M059J (cell line): ENCODE measurements around the gene TMEM80. TPM values are rescaled to one million over a fixed set of nuclear protein-coding genes. Genes with fewer than 3 reads are reported as not detected.

Source experiments
- DNase-seq: peaks from one replicate; pipeline ENCODE4 v3.0.0-alpha.2; 2012; ENCODE audit warnings: low read depth
- total RNA-seq: library from RNA; depleted of rRNA; stranded (reverse); fragments of >200 nt; shearing (Covaris generic); gene quantifications from 2 replicates; pipeline ENCODE4 v1.2.3, GENCODE V29; 2014; rRNA removed

TMEM80 gene
- total RNA-seq, 1 experiment from 2014 or later: 14.9 TPM

GRCh38 chr11:742571-743201, 47.1 kb downstream of the TMEM80 start:
- DNase-seq: no peak

- no peak for DNase-seq
Observed at GRCh38 chr11:745428-745827, 49.8 kb downstream of the TMEM80 start.

- peak; percentile 66 for DNase-seq
Observed at GRCh38 chr11:746289-747157, 50.9 kb downstream of the TMEM80 start.

- DNase-seq: peak; percentile 88
Observed at GRCh38 chr11:747158-748006, 51.8 kb downstream of the TMEM80 start, which contains the start of gene TALDO1. Gene TALDO1, plus strand, starts transcription at chr11:747464. Its CDS starts 18 bp downstream, at chr11:747482.

GRCh38 chr11:748007-748359, 52.4 kb downstream of the TMEM80 start:
- peak; percentile 37 for DNase-seq

- DNase-seq: no peak
Observed at GRCh38 chr11:749731-750130, 54.1 kb downstream of the TMEM80 start.

Other genes starting within 250 kb of the TMEM80 start
- 27.5 and 35.5 TPM in 2 replicates for gene PTDSS2, start 245.5 kb upstream of the TMEM80 start, total RNA-seq
- gene RNH1, start 188.6 kb upstream of the TMEM80 start, total RNA-seq: 169 and 259 TPM in 2 replicates
- gene HRAS, start 160.2 kb upstream of the TMEM80 start, total RNA-seq: 56.9 and 110 TPM in 2 replicates
- 0.25 and 0.34 TPM in 2 replicates for gene LRRC56, start 158.3 kb upstream of the TMEM80 start, total RNA-seq
- 1.1 and 3.8 TPM in 2 replicates for gene LMNTD2, start 135.1 kb upstream of the TMEM80 start, total RNA-seq
- 53.4 and 56.0 TPM in 2 replicates for gene RASSF7, start 134.8 kb upstream of the TMEM80 start, total RNA-seq
- gene PHRF1, start 119.3 kb upstream of the TMEM80 start, total RNA-seq: 17.0 and 24.3 TPM in 2 replicates
- gene IRF7, start 79.9 kb upstream of the TMEM80 start, total RNA-seq: not detected in 2 replicates
- not detected in 2 replicates for gene CDHR5, start 70.9 kb upstream of the TMEM80 start, total RNA-seq
- gene SCT, start 68.6 kb upstream of the TMEM80 start, total RNA-seq: not detected in 2 replicates
- gene DRD4, start 58.5 kb upstream of the TMEM80 start, total RNA-seq: not detected in 2 replicates
- gene DEAF1, start 594 bp upstream of the TMEM80 start, total RNA-seq: 31.0 and 50.8 TPM in 2 replicates
- 4.9 and 10.6 TPM in 2 replicates for gene EPS8L2, start 10.4 kb downstream of the TMEM80 start, total RNA-seq
- 247 and 252 TPM in 2 replicates for gene TALDO1, start 51.6 kb downstream of the TMEM80 start, total RNA-seq
- 22.5 and 25.6 TPM in 2 replicates for gene GATD1, start 81.7 kb downstream of the TMEM80 start, total RNA-seq
- gene CEND1, start 94.3 kb downstream of the TMEM80 start, total RNA-seq: not detected in 2 replicates
- gene SLC25A22, start 102.5 kb downstream of the TMEM80 start, total RNA-seq: 7.5 and 26.5 TPM in 2 replicates
- gene PIDD1, start 109.4 kb downstream of the TMEM80 start, total RNA-seq: 3.3 and 8.2 TPM in 2 replicates
- 714 and 877 TPM in 2 replicates for gene RPLP2, start 114.2 kb downstream of the TMEM80 start, total RNA-seq
- gene PNPLA2, start 123.1 kb downstream of the TMEM80 start, total RNA-seq: 27.8 and 50.0 TPM in 2 replicates
- 2.1 and 9.6 TPM in 2 replicates for gene CRACR2B, start 132.1 kb downstream of the TMEM80 start, total RNA-seq
- 588 and 642 TPM in 2 replicates for gene CD151, start 137.1 kb downstream of the TMEM80 start, total RNA-seq
- gene POLR2L, start 146.7 kb downstream of the TMEM80 start, total RNA-seq: 147 and 201 TPM in 2 replicates
- gene TSPAN4, start 147.0 kb downstream of the TMEM80 start, total RNA-seq: 207 and 240 TPM in 2 replicates
- gene CHID1, start 215.0 kb downstream of the TMEM80 start, total RNA-seq: 88.2 and 92.6 TPM in 2 replicates
- gene AP2A2, start 230.1 kb downstream of the TMEM80 start, total RNA-seq: 40.9 and 49.3 TPM in 2 replicates